ENCODE results near the gene GRIK4.

GRCh38 chr11:120536091-120536796 lies 24.7 kb downstream of the GRIK4 start:
- no peak for TF ChIP-seq EZH2phosphoT487 (IDR thresholded peaks at IDR 0.05; ENCODE audit: insufficient read depth, low read depth)
- TF ChIP-seq EZH2 (IDR thresholded peaks at IDR 0.05; ENCODE audit: insufficient read depth, poor library complexity, severe bottlenecking) = no peak
